Lower leg skin (tissue), 4 donors: ENCODE data around the gene DHRS2. TPM values are rescaled to one million over a fixed set of nuclear protein-coding genes. Genes with fewer than 3 reads are reported as not detected.

Experiments used
- DNase-seq, 2 donors: peaks; one replicate each; pipeline ENCODE4 v3.0.0-alpha.2; 2019; ENCODE audit warnings: low spot score in 2 of 2
- H3K4me3 ChIP-seq: fragments of 200-600 bp; sonication (generic); 2 replicates; pipeline ENCODE4 v1.5.1; 2017; ENCODE audit warnings: mild to moderate bottlenecking, low read depth; ENCODE audit not compliant: poor library complexity, severe bottlenecking
- POLR2A ChIP-seq, 2 donors: fragments of 450-650 bp; IDR thresholded peaks; one replicate each; pipeline ENCODE4 v1.6.1; 2016 to 2017; ENCODE audit warnings: antibody characterized with exemption in 2 of 2, mild to moderate bottlenecking in 1 of 2, moderate library complexity in 1 of 2
- WGBS, 2 donors: methylation state at CpG; one replicate each; pipeline ENCODE4 v1.1.5; 2018; 5-methylcytosine and 5-hydroxymethylcytosine counted together
- intact Hi-C: fragments of 100-400 bp; cut with DNase I; formaldehyde crosslinking; loops from one replicate; pipeline ENCODE4 v1.15.0; 2023; ENCODE audit warnings: low total_unique reads
- total RNA-seq, 4 donors: library from RNA; depleted of rRNA; stranded (reverse); fragments of >200 nt; gene quantifications; one replicate each; pipeline ENCODE4 v1.1.0, GENCODE V29; 2016
- TF ChIP-seq, protein P1 (sequence below), 3 donors: fragments of 450-650 bp; IDR thresholded peaks; one replicate each; pipeline ENCODE4 v1.5.1; 2016; ENCODE audit warnings: antibody characterized with exemption in 3 of 3, mild to moderate bottlenecking in 3 of 3, moderate library complexity in 2 of 3

DHRS2 gene
- total RNA-seq, 4 donors from 2014 or later = 1.9 to 6.0 TPM; not detected in 2

- H3K4me3 ChIP-seq = no peak overlapping the region
- intact Hi-C loops = no loop called here
- WGBS, 2 donors = 96 to 100% methylated on average over 1 of the region's 1 CpG
- TF ChIP-seq POLR2A (IDR thresholded peaks at IDR 0.05) = no peak
- TF ChIP-seq, protein P1, sequence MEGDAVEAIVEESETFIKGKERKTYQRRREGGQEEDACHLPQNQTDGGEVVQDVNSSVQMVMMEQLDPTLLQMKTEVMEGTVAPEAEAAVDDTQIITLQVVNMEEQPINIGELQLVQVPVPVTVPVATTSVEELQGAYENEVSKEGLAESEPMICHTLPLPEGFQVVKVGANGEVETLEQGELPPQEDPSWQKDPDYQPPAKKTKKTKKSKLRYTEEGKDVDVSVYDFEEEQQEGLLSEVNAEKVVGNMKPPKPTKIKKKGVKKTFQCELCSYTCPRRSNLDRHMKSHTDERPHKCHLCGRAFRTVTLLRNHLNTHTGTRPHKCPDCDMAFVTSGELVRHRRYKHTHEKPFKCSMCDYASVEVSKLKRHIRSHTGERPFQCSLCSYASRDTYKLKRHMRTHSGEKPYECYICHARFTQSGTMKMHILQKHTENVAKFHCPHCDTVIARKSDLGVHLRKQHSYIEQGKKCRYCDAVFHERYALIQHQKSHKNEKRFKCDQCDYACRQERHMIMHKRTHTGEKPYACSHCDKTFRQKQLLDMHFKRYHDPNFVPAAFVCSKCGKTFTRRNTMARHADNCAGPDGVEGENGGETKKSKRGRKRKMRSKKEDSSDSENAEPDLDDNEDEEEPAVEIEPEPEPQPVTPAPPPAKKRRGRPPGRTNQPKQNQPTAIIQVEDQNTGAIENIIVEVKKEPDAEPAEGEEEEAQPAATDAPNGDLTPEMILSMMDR (IDR thresholded peaks at IDR 0.05) = no peak
- no peak for DNase-seq
These were observed 35.4 kb upstream of the DHRS2 start for GRCh38 chr14:23600806-23601205.

- TF ChIP-seq, protein P1 (IDR thresholded peaks at IDR 0.05) = no peak
- TF ChIP-seq POLR2A (IDR thresholded peaks at IDR 0.05) = no peak
- intact Hi-C loops = no loop called here
- no peak for DNase-seq
- no peak overlapping the region for H3K4me3 ChIP-seq
These were observed 34.7 kb upstream of the DHRS2 start for GRCh38 chr14:23601424-23601823.

DNA sequence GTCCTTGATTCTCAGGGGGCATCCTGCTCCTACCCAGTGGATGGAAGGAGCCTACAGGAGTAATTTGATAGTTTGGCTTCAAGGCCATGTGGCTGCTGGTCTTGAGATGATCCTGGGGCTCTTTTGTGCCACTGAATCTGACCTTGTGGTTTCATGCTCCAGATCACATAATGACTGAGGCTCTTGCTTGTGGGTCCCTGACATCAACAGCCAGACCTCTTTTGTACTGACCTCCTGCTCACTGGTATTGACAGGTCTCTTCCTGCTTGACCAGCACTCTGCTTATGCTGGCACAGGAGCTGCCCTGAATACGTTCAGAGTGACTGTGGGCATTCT lies 34.4 kb upstream of the DHRS2 start:
- TF ChIP-seq, protein P1 (IDR thresholded peaks at IDR 0.05) = no peak
- no peak for TF ChIP-seq POLR2A (IDR thresholded peaks at IDR 0.05)
- H3K4me3 ChIP-seq = no peak overlapping the region
- DNase-seq = no peak
- intact Hi-C loops = no loop called here
- WGBS, 2 donors = 43 to 71% methylated on average over 1 of the region's 1 CpG

GRCh38 chr14:23602181-23603095 lies 33.7 kb upstream of the DHRS2 start:
- no peak for TF ChIP-seq POLR2A (IDR thresholded peaks at IDR 0.05)
- TF ChIP-seq, protein P1 (IDR thresholded peaks at IDR 0.05) = no peak
- 84 to 89% methylated on average over 12 of the region's 12 CpGs for WGBS, 2 donors
- intact Hi-C loops = no loop called here
- H3K4me3 ChIP-seq = no peak overlapping the region
- no peak for DNase-seq

- TF ChIP-seq, protein P1 (IDR thresholded peaks at IDR 0.05) = no peak
- TF ChIP-seq POLR2A (IDR thresholded peaks at IDR 0.05) = no peak
- 83 to 90% methylated on average over 2 of the region's 2 CpGs for WGBS, 2 donors
- no peak overlapping the region for H3K4me3 ChIP-seq
- DNase-seq = no peak
- intact Hi-C loops = no loop called here
These were observed 33.1 kb upstream of the DHRS2 start for GRCh38 chr14:23603103-23603502.

- H3K4me3 ChIP-seq = no peak overlapping the region
- intact Hi-C loops = no loop called here
- WGBS, 2 donors = 79 to 91% methylated on average over 2 of the region's 2 CpGs
- TF ChIP-seq POLR2A (IDR thresholded peaks at IDR 0.05) = no peak
- TF ChIP-seq, protein P1 (IDR thresholded peaks at IDR 0.05) = no peak
- no peak for DNase-seq
These were observed 32.0 kb upstream of the DHRS2 start for GRCh38 chr14:23604148-23604547.
